Measurements from ENCODE around the gene CD96.

GRCh38 chr3:111605018-111605417, 63.0 kb downstream of the CD96 start:
- TF ChIP-seq CTCF (conservative IDR thresholded peaks at IDR 0.05 in 1 of 2, IDR thresholded peaks at IDR 0.05 in 1 of 2; ENCODE audit: low read depth in 1 of 2, low read length in 2 of 2) (no peak), EZH2 (IDR thresholded peaks at IDR 0.05; ENCODE audit: low read length, missing control alignments) (no peak)
